ENCODE results near the gene PPDPF.

DNA sequence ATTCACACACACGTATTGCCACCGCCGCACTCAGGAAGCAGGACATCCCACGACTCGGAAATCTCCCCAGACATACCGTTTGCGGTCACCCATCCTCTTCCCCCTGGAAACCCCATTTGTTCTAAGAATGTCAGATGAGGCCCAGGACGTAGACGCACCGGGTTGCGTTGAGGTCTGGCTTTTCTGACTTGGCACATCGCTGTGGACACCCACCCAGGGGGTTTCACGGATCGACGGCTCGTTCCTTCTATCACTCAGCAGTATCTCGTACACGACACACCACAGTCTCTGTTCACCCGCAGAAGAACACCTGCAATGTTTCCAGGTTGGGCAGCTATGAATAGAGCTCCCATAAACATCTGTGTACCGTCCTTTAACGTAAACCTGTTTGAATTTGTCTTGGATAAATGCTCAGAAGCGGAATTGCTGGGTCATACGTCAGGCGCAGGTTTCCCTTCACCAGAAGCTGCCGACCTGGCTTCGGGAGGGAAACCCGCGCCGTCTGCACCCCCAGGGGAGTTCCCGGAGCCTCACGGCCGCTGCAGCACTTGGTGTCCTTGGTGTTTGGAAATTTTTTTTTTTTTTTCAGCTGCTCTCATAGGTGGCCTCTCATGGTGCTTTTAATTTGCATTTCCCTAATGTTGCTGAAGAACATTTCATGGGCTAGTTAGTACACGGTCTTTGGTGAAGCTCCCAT lies 12.3 kb upstream of the PPDPF start:
- no peak for TF ChIP-seq EZH2 (IDR thresholded peaks at IDR 0.05)
- TF ChIP-seq POLR2AphosphoS5 (IDR thresholded peaks at IDR 0.05; ENCODE audit: borderline replicate concordance, low read depth, low read length): no peak

Measured in SK-N-MC (cell line).